ENCODE results near the gene EMP1.

The EMP1 gene

DNA sequence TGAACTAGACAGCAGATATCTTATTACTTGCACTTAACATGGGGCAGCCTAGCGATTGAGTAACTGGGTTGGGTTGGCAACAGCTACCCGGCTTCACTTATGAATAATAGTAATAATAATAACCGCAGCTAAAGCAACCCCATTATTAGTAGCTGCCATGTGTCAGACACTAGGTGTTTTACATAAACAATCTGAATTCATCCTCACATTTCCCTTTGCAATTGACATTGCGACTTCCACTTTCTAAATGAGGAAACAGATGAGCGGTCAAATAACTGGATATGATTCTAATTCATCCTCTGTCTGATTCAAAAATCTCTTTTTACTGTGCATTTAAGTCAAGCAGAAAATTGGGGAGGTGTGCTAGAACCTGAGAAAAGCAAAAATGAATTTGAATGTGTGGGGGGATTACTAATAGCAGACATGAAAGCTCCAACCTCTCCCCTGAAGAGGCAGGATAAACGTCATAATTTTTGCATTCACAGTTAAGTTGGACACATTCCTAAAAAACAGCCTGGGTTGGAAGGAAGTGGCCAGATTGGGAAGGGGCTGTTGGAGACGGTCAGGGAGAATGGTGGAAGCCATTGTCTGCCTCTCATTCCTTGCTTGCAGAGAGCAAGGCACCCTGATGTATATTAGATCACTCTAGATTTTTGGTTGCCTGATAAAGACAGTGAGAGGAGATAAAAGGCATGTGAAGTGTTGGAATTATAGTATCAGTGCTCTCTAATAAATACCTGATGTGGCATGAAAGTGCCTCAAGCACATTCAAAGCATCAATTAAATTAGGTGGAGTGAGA, 13.1 kb downstream of the EMP1 start:
- Histone ChIP-seq H3K27me3 (ENCODE audit: control insufficient read depth, insufficient read depth, low read length) (no peaks in the 10 kb centered on the region), H3K36me3 (ENCODE audit: control insufficient read depth, insufficient read depth, low read length) (no peaks in the 10 kb centered on the region), H3K9me3 (ENCODE audit: control insufficient read depth, insufficient read depth, low read length) (no peaks in the 10 kb centered on the region), H3K27ac (ENCODE audit: low read length) (no peak overlapping the region), H3K4me1 (ENCODE audit: control insufficient read depth, insufficient read depth, low read length) (peaks cover 7% of the 10 kb centered on the region), H3K4me3 (ENCODE audit: low read length) (no peak overlapping the region)
- DNase-seq (ENCODE audit: low read depth, low spot score) = no peak
- WGBS (ENCODE audit: insufficient coverage, insufficient read length) = no CpG with 5 or more reads among the region's 7 CpGs

DNA sequence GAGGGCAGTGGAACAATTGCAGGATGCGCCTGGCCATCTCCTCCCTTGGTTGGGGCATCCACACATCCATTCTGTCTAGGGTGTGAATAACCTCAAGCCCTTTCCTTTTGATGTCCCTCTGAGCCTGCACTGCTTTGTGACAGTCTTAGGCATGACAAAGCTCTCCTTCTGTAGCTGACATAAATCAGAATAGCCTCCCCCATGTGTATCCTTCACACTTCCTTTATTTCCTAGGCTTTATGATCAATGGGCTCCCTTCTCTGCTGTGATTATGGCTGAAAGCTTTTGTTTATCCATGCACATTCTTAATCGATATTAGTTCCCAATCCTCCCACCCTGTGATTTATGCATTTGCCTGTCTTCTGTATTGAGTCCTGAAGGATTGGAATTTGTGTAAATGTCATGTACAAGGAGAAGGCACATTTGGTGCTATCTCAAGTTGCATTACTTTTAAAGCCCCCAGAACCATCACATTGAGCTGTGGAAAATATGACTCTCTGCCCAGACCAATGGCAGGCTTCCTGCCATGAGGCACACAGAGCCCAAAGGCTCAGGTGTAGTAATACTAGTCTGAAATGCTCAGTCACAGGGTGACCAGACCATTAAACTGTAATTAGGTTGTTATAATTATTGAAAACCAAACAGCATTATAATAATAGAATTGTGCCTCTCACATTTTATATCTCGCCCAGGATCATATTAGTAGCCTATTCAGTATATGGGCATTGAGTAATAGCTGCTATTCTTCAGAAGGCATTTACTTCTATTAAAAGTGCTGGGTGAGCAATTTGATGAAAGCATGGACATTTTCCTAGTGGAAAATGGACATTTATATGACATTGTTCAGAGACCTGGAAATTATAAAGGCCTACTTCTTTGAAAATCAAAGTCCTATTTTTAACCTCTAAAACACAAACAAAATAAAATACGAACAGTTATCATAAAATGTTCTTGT, 14.0 kb downstream of the EMP1 start:
- Histone ChIP-seq H3K36me3 (ENCODE audit: control insufficient read depth, insufficient read depth, low read length) (no peaks in the 10 kb centered on the region), H3K9me3 (ENCODE audit: control insufficient read depth, insufficient read depth, low read length) (no peaks in the 10 kb centered on the region), H3K4me3 (ENCODE audit: low read length) (no peak overlapping the region), H3K27ac (ENCODE audit: low read length) (no peak overlapping the region), H3K27me3 (ENCODE audit: control insufficient read depth, insufficient read depth, low read length) (no peaks in the 10 kb centered on the region), H3K4me1 (ENCODE audit: control insufficient read depth, insufficient read depth, low read length) (peaks cover 7% of the 10 kb centered on the region)
- DNase-seq (ENCODE audit: low read depth, low spot score) = no peak
- whole genome bisulfite sequencing (ENCODE audit: insufficient coverage, insufficient read length) = 100% methylated on average over 1 of the region's 4 CpGs

DNA sequence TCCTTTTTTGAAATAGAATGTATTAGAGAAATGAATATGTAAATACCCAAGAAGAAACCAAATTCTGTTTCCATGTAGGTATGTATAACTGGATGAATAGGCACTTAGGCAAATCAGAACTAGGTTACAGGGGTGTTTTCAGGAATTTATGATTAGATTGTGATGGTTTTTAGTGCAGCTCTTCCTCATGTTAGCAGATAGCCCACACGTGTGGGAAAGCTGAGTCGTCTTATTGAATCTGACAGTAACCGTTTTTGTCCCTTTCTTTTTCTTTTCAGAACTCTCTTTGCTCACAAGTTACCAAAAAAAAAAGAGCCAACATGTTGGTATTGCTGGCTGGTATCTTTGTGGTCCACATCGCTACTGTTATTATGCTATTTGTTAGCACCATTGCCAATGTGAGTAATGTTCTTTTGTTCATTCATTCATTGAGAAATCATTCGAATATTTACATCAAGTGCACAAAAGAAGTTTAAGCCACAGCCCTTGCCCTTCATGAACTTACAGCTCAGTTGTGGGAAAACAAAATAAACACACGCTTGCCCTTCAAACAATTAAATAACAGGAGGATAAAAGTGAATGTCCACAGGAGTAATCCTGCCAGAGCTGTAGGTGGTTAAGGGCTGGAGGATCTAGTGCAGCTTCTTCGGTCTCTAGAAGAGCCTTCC, 14.8 kb downstream of the EMP1 start:
- Histone ChIP-seq H3K9me3 (ENCODE audit: control insufficient read depth, insufficient read depth, low read length) (no peaks in the 10 kb centered on the region), H3K36me3 (ENCODE audit: control insufficient read depth, insufficient read depth, low read length) (no peaks in the 10 kb centered on the region), H3K27ac (ENCODE audit: low read length) (no peak overlapping the region), H3K27me3 (ENCODE audit: control insufficient read depth, insufficient read depth, low read length) (no peaks in the 10 kb centered on the region), H3K4me1 (ENCODE audit: control insufficient read depth, insufficient read depth, low read length) (peaks cover 3% of the 10 kb centered on the region; the same call in 1 of the 2 replicates), H3K4me3 (ENCODE audit: low read length) (no peak overlapping the region)
- WGBS (ENCODE audit: insufficient coverage, insufficient read length) = no CpG with 5 or more reads among the region's 7 CpGs
- no peak for DNase-seq (ENCODE audit: low read depth, low spot score)

GRCh38 chr12:13211859-13212664, 15.5 kb downstream of the EMP1 start:
- DNase-seq (ENCODE audit: low read depth, low spot score) = no peak
- Histone ChIP-seq H3K4me3 (ENCODE audit: low read length) (no peak overlapping the region), H3K9me3 (ENCODE audit: control insufficient read depth, insufficient read depth, low read length) (no peaks in the 10 kb centered on the region), H3K27me3 (ENCODE audit: control insufficient read depth, insufficient read depth, low read length) (no peaks in the 10 kb centered on the region), H3K36me3 (ENCODE audit: control insufficient read depth, insufficient read depth, low read length) (no peaks in the 10 kb centered on the region), H3K4me1 (ENCODE audit: control insufficient read depth, insufficient read depth, low read length) (peaks cover 3% of the 10 kb centered on the region; the same call in 1 of the 2 replicates), H3K27ac (ENCODE audit: low read length) (no peak overlapping the region)
- WGBS (ENCODE audit: insufficient coverage, insufficient read length) = no CpG with 5 or more reads among the region's 8 CpGs

DNA sequence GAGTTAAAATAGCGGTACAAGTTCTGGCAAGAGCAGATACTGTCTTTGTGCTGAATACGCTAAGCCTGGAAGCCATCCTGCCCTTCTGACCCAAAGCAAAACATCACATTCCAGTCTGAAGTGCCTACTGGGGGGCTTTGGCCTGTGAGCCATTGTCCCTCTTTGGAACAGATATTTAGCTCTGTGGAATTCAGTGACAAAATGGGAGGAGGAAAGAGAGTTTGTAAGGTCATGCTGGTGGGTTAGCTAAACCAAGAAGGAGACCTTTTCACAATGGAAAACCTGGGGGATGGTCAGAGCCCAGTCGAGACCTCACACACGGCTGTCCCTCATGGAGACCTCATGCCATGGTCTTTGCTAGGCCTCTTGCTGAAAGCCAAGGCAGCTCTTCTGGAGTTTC, 18.5 kb downstream of the EMP1 start:
- Histone ChIP-seq H3K4me1 (ENCODE audit: control insufficient read depth, insufficient read depth, low read length) (peaks cover 3% of the 10 kb centered on the region; the same call in 1 of the 2 replicates), H3K9me3 (ENCODE audit: control insufficient read depth, insufficient read depth, low read length) (no peaks in the 10 kb centered on the region; the same call in 1 of the 2 replicates), H3K27ac (ENCODE audit: low read length) (no peak overlapping the region), H3K4me3 (ENCODE audit: low read length) (no peak overlapping the region), H3K36me3 (ENCODE audit: control insufficient read depth, insufficient read depth, low read length) (no peaks in the 10 kb centered on the region), H3K27me3 (ENCODE audit: control insufficient read depth, insufficient read depth, low read length) (no peaks in the 10 kb centered on the region)
- DNase-seq (ENCODE audit: low read depth, low spot score) = no peak
- no CpG with 5 or more reads among the region's 4 CpGs for WGBS (ENCODE audit: insufficient coverage, insufficient read length)

DNA sequence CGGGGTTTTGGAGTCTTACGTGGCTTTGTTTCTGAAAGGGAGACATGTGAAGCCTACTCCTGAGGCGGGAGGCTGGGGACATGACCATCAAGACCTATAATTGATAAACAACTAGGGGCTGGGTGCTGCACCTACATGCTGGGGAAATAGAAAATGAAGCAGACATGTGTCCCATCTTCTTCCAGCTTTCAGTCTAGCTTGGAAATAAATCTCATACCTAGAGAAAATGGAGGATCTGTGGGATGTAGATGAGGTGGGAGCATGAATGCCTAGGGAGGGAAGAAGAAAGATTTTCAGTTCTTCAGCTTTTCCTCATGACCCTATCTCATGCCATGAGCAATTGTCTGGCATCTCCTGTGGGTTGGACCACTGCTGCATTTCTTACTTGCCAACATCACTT, 22.1 kb downstream of the EMP1 start:
- Histone ChIP-seq H3K9me3 (ENCODE audit: control insufficient read depth, insufficient read depth, low read length) (no peaks in the 10 kb centered on the region; the same call in 1 of the 2 replicates), H3K27me3 (ENCODE audit: control insufficient read depth, insufficient read depth, low read length) (no peaks in the 10 kb centered on the region), H3K27ac (ENCODE audit: low read length) (no peak overlapping the region), H3K4me1 (ENCODE audit: control insufficient read depth, insufficient read depth, low read length) (no peaks in the 10 kb centered on the region), H3K4me3 (ENCODE audit: low read length) (no peak overlapping the region), H3K36me3 (ENCODE audit: control insufficient read depth, insufficient read depth, low read length) (peaks cover 2% of the 10 kb centered on the region; the same call in 1 of the 2 replicates)
- WGBS (ENCODE audit: insufficient coverage, insufficient read length) = no CpG with 5 or more reads among the region's 3 CpGs
- DNase-seq (ENCODE audit: low read depth, low spot score) = no peak

GRCh38 chr12:13219320-13219719, 22.8 kb downstream of the EMP1 start:
- DNase-seq (ENCODE audit: low read depth, low spot score) = no peak
- Histone ChIP-seq H3K4me1 (ENCODE audit: control insufficient read depth, insufficient read depth, low read length) (no peaks in the 10 kb centered on the region), H3K36me3 (ENCODE audit: control insufficient read depth, insufficient read depth, low read length) (peaks cover 2% of the 10 kb centered on the region; the same call in 1 of the 2 replicates), H3K27me3 (ENCODE audit: control insufficient read depth, insufficient read depth, low read length) (no peaks in the 10 kb centered on the region), H3K9me3 (ENCODE audit: control insufficient read depth, insufficient read depth, low read length) (no peaks in the 10 kb centered on the region; the same call in 1 of the 2 replicates), H3K27ac (ENCODE audit: low read length) (no peak overlapping the region), H3K4me3 (ENCODE audit: low read length) (no peak overlapping the region)
- no CpG with 5 or more reads among the region's 3 CpGs for WGBS (ENCODE audit: insufficient coverage, insufficient read length)

DNA sequence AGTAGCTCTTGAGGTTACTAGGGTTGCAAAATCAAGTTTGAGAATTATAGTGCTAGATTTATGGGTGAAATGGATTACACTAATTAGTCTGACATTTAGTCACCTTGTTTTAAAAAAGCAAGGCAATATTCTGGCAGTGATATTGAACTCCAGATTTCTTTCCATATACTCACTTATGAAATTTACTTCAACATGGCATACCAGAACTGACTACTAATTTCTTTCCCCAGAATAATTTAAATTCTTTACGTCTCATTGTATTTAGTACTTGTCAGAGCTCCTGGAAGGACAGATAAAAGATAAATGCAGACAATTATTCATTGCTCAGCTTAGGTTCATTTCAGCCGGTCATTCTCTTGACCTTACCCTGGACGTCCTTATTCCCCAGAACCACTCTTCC, 24.3 kb downstream of the EMP1 start:
- Histone ChIP-seq H3K4me1 (ENCODE audit: control insufficient read depth, insufficient read depth, low read length) (no peaks in the 10 kb centered on the region), H3K27me3 (ENCODE audit: control insufficient read depth, insufficient read depth, low read length) (no peaks in the 10 kb centered on the region), H3K4me3 (ENCODE audit: low read length) (no peak overlapping the region), H3K9me3 (ENCODE audit: control insufficient read depth, insufficient read depth, low read length) (no peaks in the 10 kb centered on the region; the same call in 1 of the 2 replicates), H3K36me3 (ENCODE audit: control insufficient read depth, insufficient read depth, low read length) (peaks cover 2% of the 10 kb centered on the region; the same call in 1 of the 2 replicates), H3K27ac (ENCODE audit: low read length) (no peak overlapping the region)
- DNase-seq (ENCODE audit: low read depth, low spot score) = no peak
- no CpG with 5 or more reads among the region's 3 CpGs for WGBS (ENCODE audit: insufficient coverage, insufficient read length)

- no peak for DNase-seq (ENCODE audit: low read depth, low spot score)
- no CpG with 5 or more reads among the region's 5 CpGs for WGBS (ENCODE audit: insufficient coverage, insufficient read length)
- no peaks in the 10 kb centered on the region for H3K4me1 ChIP-seq (ENCODE audit: control insufficient read depth, insufficient read depth, low read length)
- no peak overlapping the region for H3K27ac ChIP-seq (ENCODE audit: low read length)
- H3K36me3 ChIP-seq (ENCODE audit: control insufficient read depth, insufficient read depth, low read length) = peaks cover 2% of the 10 kb centered on the region; the same call in 1 of the 2 replicates
- H3K4me3 ChIP-seq (ENCODE audit: low read length) = no peak overlapping the region
- H3K27me3 ChIP-seq (ENCODE audit: control insufficient read depth, insufficient read depth, low read length) = no peaks in the 10 kb centered on the region
- H3K9me3 ChIP-seq (ENCODE audit: control insufficient read depth, insufficient read depth, low read length) = no peaks in the 10 kb centered on the region; the same call in 1 of the 2 replicates
These were observed 25.6 kb downstream of the EMP1 start for GRCh38 chr12:13222076-13222475.

All from iPS DF 6.9 (cell line).